Neural crest cell (in vitro differentiated cells): ENCODE data around the gene ADD3. TPM values are rescaled to one million over a fixed set of nuclear protein-coding genes. Genes with fewer than 3 reads are reported as not detected.

ENCODE experiments used
- DNase-seq: peaks from one replicate; pipeline ENCODE4 v3.0.0; 2021; ENCODE audit warnings: low read depth, mixed read lengths, low spot score
- H3K27ac Mint-ChIP-seq: one replicate; pipeline ENCODE4 v1.8.0; 2021; ENCODE audit warnings: mild to moderate bottlenecking, mixed read lengths; ENCODE audit not compliant: unreplicated experiment
- H3K27me3 Mint-ChIP-seq: 2 replicates; pipeline ENCODE4 v1.8.0; 2021; ENCODE audit warnings: low read depth, mild to moderate bottlenecking, mixed read lengths
- H3K36me3 Mint-ChIP-seq: 2 replicates; pipeline ENCODE4 v1.8.0; 2021; ENCODE audit warnings: low read depth, mild to moderate bottlenecking, mixed read lengths
- H3K4me1 Mint-ChIP-seq: 2 replicates; pipeline ENCODE4 v1.8.0; 2021; ENCODE audit warnings: mixed read lengths
- H3K4me3 Mint-ChIP-seq: one replicate; pipeline ENCODE4 v1.8.0; 2021; ENCODE audit warnings: mild to moderate bottlenecking, mixed read lengths
- H3K9me3 Mint-ChIP-seq: 2 replicates; pipeline ENCODE4 v1.8.0; 2021; ENCODE audit warnings: mixed read lengths
- CTCF ChIP-seq: fragments of 200-600 bp; sonication (generic); conservative IDR thresholded peaks from 2 replicates; pipeline ENCODE4 v1.5.0; 2021; ENCODE audit warnings: antibody characterized with exemption, mild to moderate bottlenecking
- total RNA-seq: library from RNA; stranded (reverse); gene quantifications from 2 replicates; pipeline ENCODE4 v1.2.1, GENCODE V29; 2021

Gene ADD3
- total RNA-seq, 1 donor from 2014 or later, result 50.2 TPM

GRCh38 chr10:110011681-110012080 is 3.9 kb downstream of the ADD3 start:
- H3K27me3 Mint-ChIP-seq, result no peaks in the 10 kb centered on the region
- H3K4me3 Mint-ChIP-seq, result peak overlapping the region; percentile 81
- H3K4me1 Mint-ChIP-seq, result peaks cover 65% of the 10 kb centered on the region
- no peak for DNase-seq
- no peaks in the 10 kb centered on the region for H3K36me3 Mint-ChIP-seq
- no peaks in the 10 kb centered on the region for H3K9me3 Mint-ChIP-seq
- H3K27ac Mint-ChIP-seq, result no peak overlapping the region
- TF ChIP-seq CTCF, result no peak

DNA sequence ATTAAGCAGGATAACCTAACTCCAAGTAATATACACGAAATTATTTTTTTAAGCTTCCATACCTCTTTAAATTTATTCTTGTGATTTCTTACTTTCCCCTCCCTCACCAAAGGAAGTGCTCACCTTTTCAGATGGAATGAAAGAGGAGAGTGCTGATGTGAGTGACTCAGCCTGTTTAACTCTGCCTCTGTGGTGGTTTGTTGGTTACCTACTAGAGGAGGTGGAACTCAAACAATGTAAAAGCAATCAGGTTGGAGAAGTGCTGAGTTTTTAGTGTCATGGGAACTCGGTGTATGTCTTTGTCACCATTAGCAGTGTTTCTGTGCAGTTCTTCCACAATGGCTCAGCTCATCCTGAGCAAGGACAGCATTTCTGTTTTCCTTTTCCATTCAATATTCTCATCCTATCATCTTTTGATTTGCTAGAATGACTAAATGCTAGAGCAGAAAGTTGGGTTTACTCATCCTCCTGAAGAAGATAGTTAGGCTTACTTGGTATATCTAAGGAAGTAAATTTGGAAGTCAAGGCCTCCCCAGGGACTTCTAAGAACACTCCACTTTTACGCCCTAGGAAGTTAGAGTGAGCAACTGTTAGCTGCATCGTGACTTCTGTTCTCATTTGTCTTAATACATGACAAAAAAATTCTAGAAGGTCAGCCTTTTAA is 6.0 kb downstream of the ADD3 start:
- Mint-ChIP-seq H3K27me3 (no peaks in the 10 kb centered on the region), H3K4me3 (peak overlapping the region; percentile 47), H3K27ac (no peak overlapping the region), H3K36me3 (no peaks in the 10 kb centered on the region), H3K9me3 (no peaks in the 10 kb centered on the region), H3K4me1 (peaks cover 73% of the 10 kb centered on the region)
- no peak for TF ChIP-seq CTCF
- DNase-seq, result no peak

- DNase-seq, result no peak
- Mint-ChIP-seq H3K27me3 (no peaks in the 10 kb centered on the region), H3K4me1 (peaks cover 51% of the 10 kb centered on the region), H3K27ac (no peak overlapping the region), H3K9me3 (no peaks in the 10 kb centered on the region), H3K4me3 (no peak overlapping the region), H3K36me3 (no peaks in the 10 kb centered on the region)
- TF ChIP-seq CTCF, result no peak
Observed at GRCh38 chr10:110016039-110016438, 8.3 kb downstream of the ADD3 start.

DNA sequence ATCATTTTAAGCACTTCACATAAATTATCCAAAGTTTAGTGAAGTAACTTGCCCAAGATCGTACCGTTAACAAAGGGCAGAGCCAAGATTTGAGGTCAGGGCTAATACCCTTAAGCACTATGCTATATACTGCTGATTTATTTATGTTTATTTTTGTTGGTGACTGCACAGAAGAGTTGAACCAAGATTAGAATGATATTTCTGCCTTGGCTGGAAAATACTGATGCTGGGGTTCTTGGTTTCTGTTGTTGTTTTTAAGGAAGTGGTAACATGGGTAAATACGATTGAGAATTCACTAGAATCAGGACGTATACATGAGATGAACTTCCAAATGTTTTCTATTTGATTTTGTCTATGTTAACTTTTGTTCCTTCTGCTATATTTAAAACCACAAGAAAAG is 9.3 kb downstream of the ADD3 start:
- TF ChIP-seq CTCF, result no peak
- Mint-ChIP-seq H3K27me3 (no peaks in the 10 kb centered on the region), H3K27ac (no peak overlapping the region), H3K9me3 (no peaks in the 10 kb centered on the region), H3K36me3 (no peaks in the 10 kb centered on the region), H3K4me3 (no peak overlapping the region), H3K4me1 (peaks cover 45% of the 10 kb centered on the region)
- DNase-seq, result no peak

GRCh38 chr10:110017907-110018306 is 10.1 kb downstream of the ADD3 start:
- TF ChIP-seq CTCF, result no peak
- Mint-ChIP-seq H3K27ac (no peak overlapping the region), H3K4me3 (no peak overlapping the region), H3K36me3 (no peaks in the 10 kb centered on the region), H3K27me3 (no peaks in the 10 kb centered on the region), H3K9me3 (no peaks in the 10 kb centered on the region), H3K4me1 (peaks cover 41% of the 10 kb centered on the region)
- no peak for DNase-seq
